ENCODE measurements around the gene CPB2.

The CPB2 gene

DNA sequence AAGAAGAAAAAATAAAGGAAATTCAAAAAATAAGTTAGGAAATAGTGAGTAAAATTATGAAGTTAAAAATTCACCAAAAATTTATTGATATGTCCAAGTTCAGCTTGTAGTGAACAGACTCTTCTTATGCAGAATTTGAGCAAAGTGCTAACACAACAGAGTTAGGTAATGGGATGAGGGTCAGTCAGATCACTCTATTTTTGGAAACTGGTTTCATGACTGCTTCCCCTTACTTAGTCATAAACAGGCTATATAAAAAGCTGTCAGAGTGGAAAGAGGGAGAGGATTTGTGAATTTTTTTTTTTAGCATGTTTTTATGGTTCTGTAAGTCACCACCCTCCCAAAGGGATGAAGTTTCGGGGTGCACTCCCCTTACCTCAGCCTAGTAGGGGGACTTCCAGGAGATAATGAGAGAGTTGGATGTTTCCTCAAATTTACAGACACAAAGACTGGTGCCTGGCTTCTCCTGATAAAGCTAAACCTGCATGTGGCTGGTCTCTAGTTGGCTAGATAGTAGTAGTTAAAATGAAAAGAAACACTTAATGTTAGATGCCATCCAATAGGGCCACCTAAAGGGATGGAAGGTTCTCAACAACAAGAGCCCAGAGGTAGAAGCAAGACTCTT lies 4.5 kb downstream of the CPB2 start:
- DNase-seq (ENCODE audit: low read depth in 2 of 2), result no peak

- no peak for DNase-seq (ENCODE audit: low read depth in 2 of 2)
Measured at GRCh38 chr13:46097663-46098062, 7.2 kb downstream of the CPB2 start.

DNA sequence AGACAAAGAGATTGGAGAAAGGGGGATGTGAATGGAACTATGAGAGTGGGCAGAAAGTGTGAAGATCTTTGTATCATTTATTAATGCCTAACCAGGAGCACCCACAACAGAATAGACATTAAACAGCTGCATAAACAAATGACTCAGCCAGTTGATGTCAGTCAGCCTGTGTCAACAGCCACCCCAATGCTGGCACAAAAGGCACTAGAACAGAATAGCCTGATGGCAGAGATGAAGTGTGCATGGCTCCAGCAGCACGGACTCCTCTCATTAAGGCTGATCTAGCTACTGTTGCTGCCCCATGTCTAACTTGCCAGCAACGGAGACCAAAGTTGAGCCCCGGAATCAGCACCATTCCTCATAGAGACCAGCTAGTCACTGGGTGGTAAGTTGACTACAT lies 7.8 kb downstream of the CPB2 start:
- DNase-seq (ENCODE audit: low read depth in 2 of 2), result no peak

DNA sequence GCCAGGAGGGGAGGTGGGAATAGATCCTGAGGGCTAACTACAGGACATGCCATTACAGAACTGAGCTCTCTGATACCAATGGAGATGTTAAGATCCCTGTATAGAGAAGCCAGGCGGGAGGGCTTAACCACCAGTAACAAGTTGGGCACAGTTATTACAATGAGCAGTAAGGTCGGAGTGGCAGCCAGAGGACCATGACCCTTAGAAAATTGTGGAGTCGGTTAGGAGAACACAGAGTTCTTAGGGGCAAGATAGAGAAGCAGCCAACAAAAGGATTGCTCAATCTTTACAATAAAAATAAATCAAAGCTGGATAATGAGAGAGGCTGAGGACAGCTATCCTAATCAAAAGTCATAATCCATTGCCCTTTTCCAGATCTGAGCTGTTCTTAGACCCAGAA lies 10.4 kb downstream of the CPB2 start:
- DNase-seq (ENCODE audit: low read depth in 2 of 2), result no peak

DNA sequence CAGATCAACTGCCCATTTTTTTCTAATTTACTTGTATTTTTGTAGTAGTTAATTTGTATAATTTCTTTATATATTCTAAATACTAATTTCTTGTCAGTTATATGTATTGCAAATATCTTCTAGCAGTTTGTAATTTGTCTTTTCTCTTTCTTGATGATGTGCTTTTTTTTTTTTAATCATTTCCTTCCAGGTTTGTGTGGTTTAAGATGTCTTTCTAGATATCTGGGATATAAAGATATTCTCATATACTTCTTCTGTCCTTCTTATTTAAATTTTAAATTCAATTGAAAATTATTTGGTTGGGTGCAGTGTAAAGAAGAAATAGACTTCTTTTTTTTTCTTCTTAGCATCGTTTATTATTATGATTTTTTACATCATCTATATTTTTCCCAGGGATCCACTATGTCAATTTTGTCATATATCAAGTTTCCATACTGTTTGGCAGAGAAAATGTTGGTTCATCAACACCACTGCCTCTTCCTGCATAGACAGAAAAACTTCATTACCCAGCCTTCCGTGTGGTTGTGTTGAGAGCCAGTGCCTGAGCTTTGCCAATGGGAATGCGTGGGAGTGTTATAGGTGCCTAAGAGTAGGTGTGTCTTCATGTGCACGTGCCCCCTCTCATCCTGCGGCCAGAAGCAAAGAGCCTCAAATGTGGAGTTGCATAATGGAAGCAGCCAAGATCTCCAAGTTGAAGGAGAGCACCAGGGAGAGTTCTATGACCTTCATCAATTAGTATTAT lies 15.8 kb downstream of the CPB2 start:
- no peak for DNase-seq (ENCODE audit: low read depth in 2 of 2)

DNA sequence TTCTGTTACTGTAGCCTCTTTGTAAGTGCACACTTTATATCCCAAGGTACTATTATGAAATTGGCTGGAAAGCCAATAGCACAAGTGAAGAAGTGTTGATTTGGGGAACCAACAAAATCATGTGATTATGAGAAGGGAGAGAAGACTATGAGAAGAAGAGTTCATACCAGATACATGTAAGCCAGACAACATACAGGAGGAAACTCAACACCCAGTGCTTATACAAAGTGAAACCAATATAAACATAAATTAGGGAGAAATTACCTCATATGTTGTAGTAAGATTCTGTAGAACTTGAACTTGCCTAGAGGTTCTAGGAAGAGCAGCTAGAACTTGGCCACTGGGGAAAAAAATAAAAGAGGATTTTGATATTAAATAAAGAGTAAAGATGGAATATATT lies 17.4 kb downstream of the CPB2 start:
- no peak for DNase-seq (ENCODE audit: low read depth in 2 of 2)

DNA sequence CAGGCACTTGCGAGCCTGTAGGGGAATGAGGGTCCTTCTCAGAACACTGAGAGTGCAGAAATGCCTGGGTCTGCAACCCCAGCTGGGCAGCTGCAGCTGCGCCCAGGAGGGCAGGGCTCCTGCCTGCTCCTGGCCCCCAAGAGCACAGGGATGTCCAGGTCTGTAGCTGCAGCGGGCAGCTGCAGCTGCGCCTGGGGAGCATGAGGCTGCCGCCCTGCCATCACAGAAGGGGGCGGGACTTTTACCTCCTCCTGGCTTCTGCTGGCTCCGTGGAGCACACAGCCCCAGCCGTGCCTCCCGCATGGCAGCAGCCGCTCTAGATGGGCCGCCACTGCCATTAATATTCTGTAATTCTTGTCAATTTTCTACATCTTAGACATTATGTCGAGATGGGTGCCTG lies 17.8 kb downstream of the CPB2 start:
- DNase-seq (ENCODE audit: low read depth in 2 of 2), result no peak

DNA sequence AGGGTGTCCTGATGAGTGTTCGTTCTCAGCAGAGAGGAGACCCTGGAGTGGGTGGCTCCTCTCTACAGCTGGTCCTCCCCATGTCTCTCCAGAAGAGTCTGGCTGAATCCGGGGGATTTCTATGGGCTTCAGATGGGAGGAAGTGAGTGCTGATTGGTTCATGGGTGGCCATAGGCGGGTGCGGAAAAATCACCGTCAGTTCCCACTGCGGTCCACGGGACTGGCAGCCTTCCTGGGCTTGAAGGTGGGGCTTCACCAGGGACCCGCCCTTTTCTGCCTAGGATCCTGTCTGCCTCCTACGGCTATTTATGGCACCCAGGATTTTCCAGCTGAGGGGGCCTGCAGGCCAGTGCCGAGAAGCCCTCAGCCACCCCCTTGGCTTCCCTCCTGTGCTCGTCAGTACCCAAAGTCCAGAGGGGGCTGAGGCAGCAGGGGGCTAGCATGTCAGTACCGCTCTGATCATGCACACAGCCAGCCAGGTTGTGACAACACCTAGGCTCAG lies 18.4 kb downstream of the CPB2 start:
- DNase-seq (ENCODE audit: low read depth in 2 of 2), result no peak

- DNase-seq (ENCODE audit: low read depth in 2 of 2), result no peak
Measured at GRCh38 chr13:46085737-46086136, 19.1 kb downstream of the CPB2 start.

DNA sequence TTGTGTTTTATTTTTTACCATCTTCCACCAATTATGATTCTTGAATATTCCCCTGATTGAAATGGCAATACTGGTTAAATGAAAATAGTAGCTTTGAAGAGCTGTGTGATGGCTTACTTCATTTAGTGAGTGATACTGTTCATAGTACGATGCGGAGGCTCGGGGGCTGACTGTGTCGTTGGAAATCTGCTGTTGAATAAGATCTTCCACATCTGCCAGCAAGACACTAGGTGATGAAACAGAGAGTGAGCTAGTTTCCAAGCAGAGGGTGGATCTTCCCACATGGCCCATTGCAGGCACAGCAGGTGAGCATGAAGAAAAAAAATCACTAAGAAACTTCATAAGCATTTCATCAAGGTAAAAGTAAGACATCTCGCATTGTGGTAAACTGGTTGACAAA lies 22.5 kb downstream of the CPB2 start:
- DNase-seq (ENCODE audit: low read depth in 2 of 2), result no peak

DNA sequence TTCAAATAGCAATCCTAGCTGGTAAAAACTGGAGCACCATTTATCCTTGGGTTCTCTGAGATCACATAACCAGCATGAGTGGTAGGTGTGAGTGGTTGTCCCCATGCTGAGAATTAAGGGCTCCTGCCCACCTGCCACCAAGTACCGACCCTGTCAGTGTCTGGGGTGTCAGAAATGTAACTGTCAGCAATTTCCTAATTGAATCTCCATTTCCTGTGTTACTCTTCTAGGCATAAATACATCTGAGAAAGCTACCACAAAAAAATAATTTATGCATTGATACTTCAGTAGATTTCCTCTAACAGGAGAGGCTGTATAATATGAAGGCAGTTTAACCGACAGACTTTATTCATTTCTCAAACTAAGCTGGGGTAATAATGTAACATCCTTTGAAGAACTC lies 25.1 kb downstream of the CPB2 start:
- DNase-seq (ENCODE audit: low read depth in 2 of 2), result no peak

- no peak for DNase-seq (ENCODE audit: low read depth in 2 of 2)
Measured at GRCh38 chr13:46077265-46077664, 27.6 kb downstream of the CPB2 start.

DNA sequence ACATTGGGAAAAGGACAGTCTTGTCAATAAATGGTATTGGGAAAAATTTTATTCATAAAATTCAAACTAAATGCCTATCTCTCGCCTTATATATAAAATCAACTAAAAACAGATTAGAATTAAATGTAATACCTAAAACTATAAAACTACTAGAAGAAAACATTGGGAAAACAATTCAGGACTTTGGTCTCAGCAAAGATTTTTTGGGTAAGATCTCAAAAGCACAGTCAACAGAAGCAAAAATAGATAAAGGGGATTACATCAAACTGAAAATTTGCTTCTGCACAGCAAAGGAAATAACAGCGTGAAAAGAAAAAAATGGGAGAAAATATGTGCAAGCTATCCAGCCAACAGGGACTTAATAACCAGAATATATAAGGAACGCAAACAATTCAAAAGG lies 28.0 kb downstream of the CPB2 start:
- no peak for DNase-seq (ENCODE audit: low read depth in 2 of 2)

DNA sequence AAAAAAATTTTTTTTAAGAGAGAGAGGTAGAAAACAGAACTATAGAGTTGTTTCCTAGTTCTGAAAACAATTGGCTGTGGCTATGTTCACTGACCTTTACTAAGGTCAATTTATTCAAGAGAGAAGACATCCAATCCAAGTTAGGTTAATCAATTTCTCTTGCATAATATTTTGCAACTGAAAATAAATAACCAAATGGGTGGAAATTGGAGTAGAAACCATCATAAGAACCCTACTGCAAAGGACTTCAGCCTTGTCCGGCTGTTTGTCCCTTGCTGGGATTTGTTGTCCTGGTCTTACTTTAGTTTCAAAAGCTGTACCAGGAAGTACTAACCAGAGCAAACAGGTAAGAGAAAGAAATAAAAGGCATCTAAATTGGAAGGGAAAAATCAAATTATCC lies 29.0 kb downstream of the CPB2 start:
- no peak for DNase-seq (ENCODE audit: low read depth in 2 of 2)

- no peak for DNase-seq (ENCODE audit: low read depth in 2 of 2)
Measured at GRCh38 chr13:46071590-46072249, 33.1 kb downstream of the CPB2 start.

DNA sequence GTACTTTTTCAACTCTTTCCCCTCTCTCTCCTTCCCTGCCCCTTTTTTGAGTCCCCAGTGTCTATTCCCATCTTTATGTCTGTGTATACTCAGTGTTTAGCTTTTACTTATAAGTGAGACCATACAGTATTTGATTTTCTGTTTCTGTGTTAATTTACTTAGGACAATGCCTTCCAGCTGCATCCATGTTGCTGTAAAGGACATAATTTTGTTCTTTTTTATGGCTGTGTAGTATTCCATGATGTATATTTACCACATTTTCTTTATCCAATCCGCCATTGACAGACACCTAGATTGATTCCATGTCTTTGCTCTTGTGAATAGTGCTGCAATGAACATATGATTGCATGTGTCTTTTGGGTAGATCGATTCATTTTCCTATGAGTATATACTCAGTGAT lies 41.5 kb downstream of the CPB2 start:
- no peak for DNase-seq (ENCODE audit: low read depth in 2 of 2)

- no peak for DNase-seq (ENCODE audit: low read depth in 2 of 2)
Measured at GRCh38 chr13:46062185-46062584, 42.6 kb downstream of the CPB2 start.

DNA sequence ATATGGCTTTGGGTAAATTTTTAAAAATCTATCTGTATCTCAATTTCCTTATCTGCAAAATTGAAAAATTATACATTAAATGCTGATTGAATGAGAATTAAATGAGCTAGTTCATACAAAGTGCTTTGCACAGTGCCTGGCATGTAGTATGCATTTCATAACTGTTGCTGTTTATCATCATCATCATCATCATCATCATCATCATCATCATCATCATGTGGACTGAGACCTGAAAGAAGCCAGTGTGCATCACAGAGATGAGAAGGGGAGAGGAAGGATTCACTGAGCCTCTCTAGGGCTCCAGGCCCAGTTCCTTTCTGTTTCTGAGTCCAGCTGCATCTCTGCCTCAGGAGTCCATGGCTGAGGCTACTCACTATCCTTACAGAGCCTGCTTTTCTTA lies 45.4 kb downstream of the CPB2 start:
- no peak for DNase-seq (ENCODE audit: low read depth in 2 of 2)

DNA sequence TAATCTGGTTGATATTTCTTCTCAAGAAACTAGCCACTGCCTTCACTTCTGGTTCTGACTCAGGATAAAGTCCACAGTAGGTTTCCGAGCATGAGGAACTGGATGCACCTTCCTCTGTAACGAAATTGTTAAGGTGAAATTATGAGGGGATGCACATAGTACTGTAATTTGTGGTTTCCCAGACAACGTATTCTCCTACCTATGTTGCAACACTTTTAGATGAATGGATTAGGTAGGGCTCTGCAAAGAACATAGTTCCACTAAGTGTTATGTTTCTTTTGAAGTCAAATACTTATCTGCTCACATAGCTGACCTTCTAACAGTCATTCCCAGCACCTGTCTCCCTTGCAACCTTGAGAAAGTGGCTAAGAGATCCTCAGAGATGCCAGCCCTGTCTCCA lies 46.6 kb downstream of the CPB2 start:
- no peak for DNase-seq (ENCODE audit: low read depth in 2 of 2)

DNA sequence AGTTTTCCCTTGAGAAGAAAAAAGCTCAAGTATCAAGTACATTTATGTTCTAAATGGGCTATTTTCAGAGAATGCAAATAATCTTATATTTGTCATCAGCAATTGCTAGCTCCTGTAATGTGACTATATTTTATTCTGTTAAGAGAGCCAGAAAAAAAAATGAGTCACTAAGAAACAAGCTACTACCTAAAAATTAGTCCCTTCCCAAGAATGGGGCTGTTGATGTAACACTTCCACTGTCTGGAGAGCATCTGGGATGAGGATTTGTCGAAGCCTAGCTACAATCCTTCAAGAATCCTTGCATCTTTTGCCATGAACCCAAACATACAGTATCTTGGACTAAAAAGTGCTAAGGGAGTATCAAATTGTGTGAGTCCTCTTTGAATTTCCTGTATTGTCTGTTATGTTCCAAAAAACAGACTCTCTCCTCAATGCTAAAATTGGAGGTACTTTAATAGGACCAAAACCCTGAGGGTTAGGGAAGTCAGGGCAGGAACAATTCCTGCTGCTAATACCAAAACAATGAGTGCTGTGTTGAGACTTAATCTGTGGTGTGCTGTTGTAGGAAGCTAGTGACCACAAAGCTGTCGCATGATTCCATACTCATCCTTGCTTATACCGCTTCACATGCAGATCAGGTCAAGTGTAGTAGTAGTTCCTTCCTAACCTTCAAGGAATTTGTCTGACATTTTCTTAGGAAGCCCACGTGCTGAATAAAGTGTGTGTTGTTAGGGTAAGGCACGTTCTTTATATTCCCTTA lies 47.4 kb downstream of the CPB2 start:
- no peak for DNase-seq (ENCODE audit: low read depth in 2 of 2)

DNA sequence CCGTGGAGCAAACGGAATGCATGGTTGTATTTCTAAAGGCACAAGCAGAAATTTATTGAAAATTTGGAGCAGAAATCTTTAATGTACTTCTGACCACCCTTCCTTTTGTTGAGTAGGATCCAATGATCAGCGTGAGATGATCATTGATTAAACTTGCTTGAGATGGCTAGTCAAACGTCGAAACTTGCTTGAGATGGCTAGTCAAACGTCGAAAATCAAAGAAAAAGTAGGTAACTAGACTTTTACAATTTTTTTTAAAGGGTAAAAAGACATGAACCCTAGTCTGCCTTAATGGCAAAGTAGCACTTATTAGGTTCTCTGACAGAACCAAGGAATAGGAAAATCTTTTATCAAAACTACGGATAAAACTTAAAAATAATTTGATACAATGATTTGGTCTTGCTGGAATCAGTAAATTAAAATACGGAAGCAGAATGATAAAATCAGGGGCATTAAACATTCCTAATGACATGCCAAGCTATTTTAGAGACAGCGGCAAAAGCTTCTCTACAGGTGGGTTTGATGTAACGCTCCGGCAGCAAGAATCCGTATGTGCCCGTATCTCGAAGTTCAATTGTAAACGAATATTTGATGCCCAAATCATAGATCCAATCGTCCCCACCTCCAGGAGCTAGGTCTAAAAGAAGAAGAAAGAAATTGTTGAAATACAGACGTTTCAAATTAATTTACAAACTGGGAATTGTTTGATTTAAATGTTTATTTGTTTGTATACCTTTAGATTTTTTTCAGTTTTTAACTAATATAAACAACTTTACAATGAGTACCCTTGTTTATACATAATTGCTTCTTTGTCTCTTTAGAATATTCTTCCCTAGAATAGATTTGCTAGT lies 51.4 kb downstream of the CPB2 start:
- no peak for DNase-seq (ENCODE audit: low read depth in 2 of 2)

Data from stimulated activated CD4-positive, alpha-beta T cell treated with anti-CD3 and anti-CD28 coated beads, Interleukin-4, amount 100 ng/mL, for 48 hours (primary cell).